GM04503 (cell line): ENCODE data around the gene CENPP.

ENCODE experiments used
- DNase-seq: peaks from one replicate; pipeline ENCODE4 v3.0.0-alpha.2; 2012; ENCODE audit warnings: low read depth

CENPP gene

GRCh38 chr9:92660266-92660665 lies 334.5 kb downstream of the CENPP start:
- no peak for DNase-seq

- no peak for DNase-seq
Observed at GRCh38 chr9:92661127-92661526, 335.4 kb downstream of the CENPP start.

- DNase-seq, result no peak
Observed at GRCh38 chr9:92661743-92662142, 336.0 kb downstream of the CENPP start.

- no peak for DNase-seq
Observed at GRCh38 chr9:92663126-92663525, 337.4 kb downstream of the CENPP start.

- no peak for DNase-seq
Observed at GRCh38 chr9:92663951-92664350, 338.2 kb downstream of the CENPP start.

GRCh38 chr9:92664394-92665152 lies 338.8 kb downstream of the CENPP start:
- DNase-seq, result no peak

- DNase-seq, result no peak
Observed at GRCh38 chr9:92665836-92666235, 340.1 kb downstream of the CENPP start.

- no peak for DNase-seq
Observed at GRCh38 chr9:92666236-92666635, 340.5 kb downstream of the CENPP start.

- DNase-seq, result no peak
Observed at GRCh38 chr9:92666912-92667532, 341.3 kb downstream of the CENPP start.

- DNase-seq, result no peak
Observed at GRCh38 chr9:92668746-92669526, 343.2 kb downstream of the CENPP start.

- DNase-seq, result no peak
Observed at GRCh38 chr9:92669527-92669889, 343.8 kb downstream of the CENPP start.
